Measurements from ENCODE around the gene PIGV. TPM values are rescaled to one million over a fixed set of nuclear protein-coding genes. Genes with fewer than 3 reads are reported as not detected.
A peak's percentile ranks its signal among the peaks of the same experiment; 100 is the strongest.

The PIGV gene
- total RNA-seq (9.4 TPM), polyA plus RNA-seq (10.6 TPM)
- long read RNA-seq, donor 1, result 0 reads
- long read RNA-seq, donor 2, partial matches to known transcripts, result 0 of 1 reads
- long read RNA-seq, donor 2, other reads (novel, unspliced or antisense), result 0 of 1 reads
- long read RNA-seq, donor 3, result 0 reads
- long read RNA-seq, donor 4, result 0 reads
- long read RNA-seq, donor 5, partial matches to known transcripts, result 0 of 4 reads
- long read RNA-seq, donor 5, other reads (novel, unspliced or antisense), result 0 of 4 reads
- long read RNA-seq, donor 6, partial matches to known transcripts, result 0 of 2 reads
- long read RNA-seq, donor 6, other reads (novel, unspliced or antisense), result 0 of 2 reads
- long read RNA-seq, donor 7, partial matches to known transcripts, result 0 of 1 reads
- long read RNA-seq, donor 7, other reads (novel, unspliced or antisense), result 0 of 1 reads
- long read RNA-seq, donor 8, result 0 reads
- long read RNA-seq, donor 9, partial matches to known transcripts, result 0 of 1 reads
- long read RNA-seq, donor 9, other reads (novel, unspliced or antisense), result 0 of 1 reads
- long read RNA-seq, donor 10, result 0 reads

GRCh38 chr1:26787706-26788514, at the start of gene PIGV:
Gene PIGV (plus strand): TSS chr1:26787950. CDS start chr1:26790816, 2,866 bp downstream.
- under 1% methylated on average over 63 of the region's 63 CpGs for WGBS
- Histone ChIP-seq H3K4me1 (ENCODE audit: control insufficient read depth in 2 of 2, insufficient read depth in 2 of 2, low read length in 2 of 2) (peaks cover 19 to 51% of the 10 kb centered on the region in 2 donors), H3K36me3 (ENCODE audit: control insufficient read depth in 2 of 2, insufficient read depth in 2 of 2, low read length in 1 of 2) (peaks cover 9 to 11% of the 10 kb centered on the region in 2 donors)

DNA sequence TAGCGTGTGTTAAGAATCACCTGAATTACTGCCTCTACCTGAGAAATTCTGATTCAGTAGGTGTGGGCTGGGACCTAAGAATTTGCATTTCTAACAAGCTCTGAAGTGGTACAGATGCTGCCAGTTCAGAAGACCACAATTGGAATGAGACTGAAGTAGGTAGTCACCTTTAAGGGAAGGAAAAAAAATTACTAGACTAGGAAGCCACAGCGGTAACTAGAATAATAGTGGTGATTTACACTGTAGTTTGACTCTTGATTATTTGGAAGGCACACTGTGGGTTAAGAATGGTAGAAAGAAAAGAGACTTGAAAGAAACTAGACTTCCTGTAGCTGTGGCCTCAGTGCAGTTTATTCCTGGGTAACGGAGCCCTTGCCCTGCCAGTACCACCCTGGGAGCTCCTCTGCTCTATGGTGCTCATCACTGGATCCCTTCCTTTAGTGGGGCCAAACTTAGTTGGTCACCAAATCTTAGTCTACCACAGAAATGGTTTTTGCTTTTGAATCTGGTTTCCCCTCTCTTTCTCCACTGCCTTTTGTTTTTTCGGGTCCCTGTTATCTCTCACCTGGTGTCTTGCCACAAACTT, 48.3 kb upstream of the PIGV start:
- Histone ChIP-seq H3K27ac (ENCODE audit: low read depth in 1 of 2, low read length in 1 of 2) (peak overlapping the region; percentile 11 to 63), H3K36me3 (ENCODE audit: control insufficient read depth in 2 of 2, insufficient read depth in 2 of 2, low read length in 1 of 2) (peaks cover 31 to 87% of the 10 kb centered on the region in 2 donors), H3K4me1 (ENCODE audit: control insufficient read depth in 2 of 2, insufficient read depth in 2 of 2, low read length in 2 of 2) (peaks cover 15 to 35% of the 10 kb centered on the region in 2 donors)

More at GRCh38 chr1:26787706-26788514, at the start of gene PIGV:
- H3K9me3 ChIP-seq (ENCODE audit: control insufficient read depth in 2 of 2, insufficient read depth in 1 of 2, low read length in 1 of 2), result no peaks in the 10 kb centered on the region
- peak; percentile 76 to 94 (median 87) for DNase-seq (ENCODE audit: low read depth in 6 of 9, low spot score in 9 of 9)
- H3K4me3 ChIP-seq (ENCODE audit: low read length in 2 of 2), result peak within 1 kb of the TSS; percentile 91 to 95
- peak within 1 kb of the TSS; percentile 97 to 99 for H3K27ac ChIP-seq (ENCODE audit: low read depth in 1 of 2, low read length in 1 of 2)
- H3K27me3 ChIP-seq (ENCODE audit: control insufficient read depth in 2 of 2, insufficient read depth in 1 of 2, low read length in 1 of 2), result no peaks in the 10 kb centered on the region

GRCh38 chr1:26740023-26740634, 47.6 kb upstream of the PIGV start:
- WGBS, result 79% methylated on average over 3 of the region's 3 CpGs
- Histone ChIP-seq H3K4me1 (ENCODE audit: control insufficient read depth in 2 of 2, insufficient read depth in 2 of 2, low read length in 2 of 2) (peaks cover 22 to 42% of the 10 kb centered on the region in 2 donors), H3K4me3 (ENCODE audit: low read length in 2 of 2) (no peak overlapping the region), H3K27ac (ENCODE audit: low read depth in 1 of 2, low read length in 1 of 2) (peak overlapping the region in 1 of 2 donors; percentile 63), H3K36me3 (ENCODE audit: control insufficient read depth in 2 of 2, insufficient read depth in 2 of 2, low read length in 1 of 2) (peaks cover 26 to 87% of the 10 kb centered on the region in 2 donors), H3K9me3 (ENCODE audit: control insufficient read depth in 2 of 2, insufficient read depth in 1 of 2, low read length in 1 of 2) (no peaks in the 10 kb centered on the region), H3K27me3 (ENCODE audit: control insufficient read depth in 2 of 2, insufficient read depth in 1 of 2, low read length in 1 of 2) (no peaks in the 10 kb centered on the region)
- DNase-seq (ENCODE audit: low read depth in 6 of 9, low spot score in 9 of 9), result no peak

More for the DNA sequence above, 48.3 kb upstream of the PIGV start:
- WGBS, result 33% methylated on average over 4 of the region's 4 CpGs
- Histone ChIP-seq H3K9me3 (ENCODE audit: control insufficient read depth in 2 of 2, insufficient read depth in 1 of 2, low read length in 1 of 2) (no peaks in the 10 kb centered on the region), H3K4me3 (ENCODE audit: low read length in 2 of 2) (no peak overlapping the region), H3K27me3 (ENCODE audit: control insufficient read depth in 2 of 2, insufficient read depth in 1 of 2, low read length in 1 of 2) (no peaks in the 10 kb centered on the region)
- peak in 2 of 9 donors; percentile 24 to 57 for DNase-seq (ENCODE audit: low read depth in 6 of 9, low spot score in 9 of 9)

DNA sequence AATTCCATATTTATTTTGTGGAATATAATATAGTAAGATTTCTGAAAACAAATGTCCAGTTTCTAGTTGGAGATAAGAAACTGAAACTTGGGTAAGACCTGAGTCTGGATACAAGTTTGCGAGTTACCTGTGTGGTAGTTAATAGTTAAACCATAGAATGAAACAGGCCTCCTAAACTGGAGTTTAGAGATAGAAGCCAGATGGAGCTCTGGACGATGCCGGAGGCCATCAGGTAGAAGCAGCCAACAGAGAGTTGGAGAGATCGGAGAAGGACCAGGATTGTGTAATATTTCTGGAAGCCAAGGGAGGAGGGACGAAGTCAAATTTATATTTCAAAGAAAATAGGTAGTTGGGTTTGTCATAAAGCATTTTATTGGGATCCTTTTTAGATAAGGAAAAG, 46.8 kb upstream of the PIGV start:
- peaks cover 24 to 44% of the 10 kb centered on the region in 2 donors for H3K4me1 ChIP-seq (ENCODE audit: control insufficient read depth in 2 of 2, insufficient read depth in 2 of 2, low read length in 2 of 2)
- peaks cover 21 to 87% of the 10 kb centered on the region in 2 donors for H3K36me3 ChIP-seq (ENCODE audit: control insufficient read depth in 2 of 2, insufficient read depth in 2 of 2, low read length in 1 of 2)

DNA sequence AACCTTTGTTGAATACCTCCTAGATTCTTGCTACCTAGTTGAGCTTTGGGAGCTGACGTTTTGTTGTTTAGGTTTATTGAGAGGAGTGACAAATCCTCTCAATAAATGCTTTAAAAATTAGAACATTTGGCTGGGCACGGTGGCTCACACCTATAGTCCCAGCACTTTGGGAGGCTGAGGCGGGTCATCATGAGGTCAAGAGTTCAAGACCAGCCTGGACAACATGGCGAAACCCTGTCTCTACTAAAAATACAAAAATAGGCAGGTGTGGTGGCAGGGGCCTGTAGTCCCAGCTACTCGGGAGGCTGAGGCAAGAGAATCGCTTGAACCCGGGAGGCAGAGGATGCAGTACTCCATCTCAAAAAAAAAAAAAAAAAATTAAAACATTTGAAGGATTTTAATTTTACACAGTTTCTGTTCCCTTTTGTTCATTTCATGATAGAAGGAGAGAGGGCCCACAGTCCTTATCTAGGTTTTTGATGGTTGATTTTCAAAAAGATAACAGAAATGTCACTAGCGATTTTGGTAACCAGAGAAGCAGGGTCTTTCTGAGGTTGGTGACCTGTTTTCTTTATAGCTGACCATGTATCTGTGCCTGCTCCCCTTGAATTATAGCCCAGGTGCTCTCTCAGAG, 44.2 kb upstream of the PIGV start:
- Histone ChIP-seq H3K27me3 (ENCODE audit: control insufficient read depth in 2 of 2, insufficient read depth in 1 of 2, low read length in 1 of 2) (no peaks in the 10 kb centered on the region), H3K9me3 (ENCODE audit: control insufficient read depth in 2 of 2, insufficient read depth in 1 of 2, low read length in 1 of 2) (no peaks in the 10 kb centered on the region), H3K4me1 (ENCODE audit: control insufficient read depth in 2 of 2, insufficient read depth in 2 of 2, low read length in 2 of 2) (peaks cover 24 to 40% of the 10 kb centered on the region in 2 donors), H3K27ac (ENCODE audit: low read depth in 1 of 2, low read length in 1 of 2) (peak overlapping the region; percentile 87 to 91), H3K4me3 (ENCODE audit: low read length in 2 of 2) (peak overlapping the region in 1 of 2 donors; percentile 12), H3K36me3 (ENCODE audit: control insufficient read depth in 2 of 2, insufficient read depth in 2 of 2, low read length in 1 of 2) (peaks cover 19 to 92% of the 10 kb centered on the region in 2 donors)
- DNase-seq (ENCODE audit: low read depth in 6 of 9, low spot score in 9 of 9), result no peak
- whole genome bisulfite sequencing, result 77% methylated on average over 8 of the region's 8 CpGs

More for the DNA sequence above, 46.8 kb upstream of the PIGV start:
- no peak for DNase-seq (ENCODE audit: low read depth in 6 of 9, low spot score in 9 of 9)
- H3K27ac ChIP-seq (ENCODE audit: low read depth in 1 of 2, low read length in 1 of 2), result no peak overlapping the region
- no peak overlapping the region for H3K4me3 ChIP-seq (ENCODE audit: low read length in 2 of 2)
- no peaks in the 10 kb centered on the region for H3K9me3 ChIP-seq (ENCODE audit: control insufficient read depth in 2 of 2, insufficient read depth in 1 of 2, low read length in 1 of 2)
- WGBS, result 97% methylated on average over 5 of the region's 5 CpGs
- no peaks in the 10 kb centered on the region for H3K27me3 ChIP-seq (ENCODE audit: control insufficient read depth in 2 of 2, insufficient read depth in 1 of 2, low read length in 1 of 2)

GRCh38 chr1:26744075-26744959, 43.4 kb upstream of the PIGV start:
- peaks cover 22 to 94% of the 10 kb centered on the region in 2 donors for H3K36me3 ChIP-seq (ENCODE audit: control insufficient read depth in 2 of 2, insufficient read depth in 2 of 2, low read length in 1 of 2)
- no peaks in the 10 kb centered on the region for H3K27me3 ChIP-seq (ENCODE audit: control insufficient read depth in 2 of 2, insufficient read depth in 1 of 2, low read length in 1 of 2)
- WGBS, result 23% methylated on average over 8 of the region's 8 CpGs
- H3K4me3 ChIP-seq (ENCODE audit: low read length in 2 of 2), result peak overlapping the region in 1 of 2 donors; percentile 12
- peak overlapping the region; percentile 87 to 91 for H3K27ac ChIP-seq (ENCODE audit: low read depth in 1 of 2, low read length in 1 of 2)
- peak; percentile 74 to 94 (median 86) for DNase-seq (ENCODE audit: low read depth in 6 of 9, low spot score in 9 of 9)
- H3K4me1 ChIP-seq (ENCODE audit: control insufficient read depth in 2 of 2, insufficient read depth in 2 of 2, low read length in 2 of 2), result peaks cover 24 to 33% of the 10 kb centered on the region in 2 donors
- no peaks in the 10 kb centered on the region for H3K9me3 ChIP-seq (ENCODE audit: control insufficient read depth in 2 of 2, insufficient read depth in 1 of 2, low read length in 1 of 2)

DNA sequence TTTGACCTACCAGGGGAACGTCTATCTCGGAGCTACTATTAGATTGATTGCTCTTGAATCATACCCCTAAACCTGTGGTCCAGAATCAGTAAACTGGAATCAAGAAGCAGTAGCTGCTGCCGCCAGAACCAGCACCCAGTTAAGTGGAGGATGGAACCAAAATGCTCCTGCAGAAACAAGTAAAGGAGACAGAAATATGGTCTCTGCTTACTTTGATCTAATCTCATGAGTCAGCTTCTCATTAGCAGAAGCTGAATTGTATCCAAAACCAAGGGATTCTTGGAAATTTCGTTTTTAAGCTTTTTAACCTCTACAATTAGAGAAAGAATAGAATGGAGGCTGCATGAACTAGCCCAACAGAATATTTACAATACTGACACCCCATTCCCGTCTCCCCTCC, 42.6 kb upstream of the PIGV start:
- Histone ChIP-seq H3K4me1 (ENCODE audit: control insufficient read depth in 2 of 2, insufficient read depth in 2 of 2, low read length in 2 of 2) (peaks cover 18 to 28% of the 10 kb centered on the region in 2 donors), H3K36me3 (ENCODE audit: control insufficient read depth in 2 of 2, insufficient read depth in 2 of 2, low read length in 1 of 2) (peaks cover 31 to 94% of the 10 kb centered on the region in 2 donors), H3K27ac (ENCODE audit: low read depth in 1 of 2, low read length in 1 of 2) (peak overlapping the region; percentile 10 to 91), H3K9me3 (ENCODE audit: control insufficient read depth in 2 of 2, insufficient read depth in 1 of 2, low read length in 1 of 2) (no peaks in the 10 kb centered on the region), H3K27me3 (ENCODE audit: control insufficient read depth in 2 of 2, insufficient read depth in 1 of 2, low read length in 1 of 2) (no peaks in the 10 kb centered on the region), H3K4me3 (ENCODE audit: low read length in 2 of 2) (no peak overlapping the region)
- no peak for DNase-seq (ENCODE audit: low read depth in 6 of 9, low spot score in 9 of 9)
- 84% methylated on average over 5 of the region's 5 CpGs for WGBS
